ENCODE data around the gene CREB3L1.

DNA sequence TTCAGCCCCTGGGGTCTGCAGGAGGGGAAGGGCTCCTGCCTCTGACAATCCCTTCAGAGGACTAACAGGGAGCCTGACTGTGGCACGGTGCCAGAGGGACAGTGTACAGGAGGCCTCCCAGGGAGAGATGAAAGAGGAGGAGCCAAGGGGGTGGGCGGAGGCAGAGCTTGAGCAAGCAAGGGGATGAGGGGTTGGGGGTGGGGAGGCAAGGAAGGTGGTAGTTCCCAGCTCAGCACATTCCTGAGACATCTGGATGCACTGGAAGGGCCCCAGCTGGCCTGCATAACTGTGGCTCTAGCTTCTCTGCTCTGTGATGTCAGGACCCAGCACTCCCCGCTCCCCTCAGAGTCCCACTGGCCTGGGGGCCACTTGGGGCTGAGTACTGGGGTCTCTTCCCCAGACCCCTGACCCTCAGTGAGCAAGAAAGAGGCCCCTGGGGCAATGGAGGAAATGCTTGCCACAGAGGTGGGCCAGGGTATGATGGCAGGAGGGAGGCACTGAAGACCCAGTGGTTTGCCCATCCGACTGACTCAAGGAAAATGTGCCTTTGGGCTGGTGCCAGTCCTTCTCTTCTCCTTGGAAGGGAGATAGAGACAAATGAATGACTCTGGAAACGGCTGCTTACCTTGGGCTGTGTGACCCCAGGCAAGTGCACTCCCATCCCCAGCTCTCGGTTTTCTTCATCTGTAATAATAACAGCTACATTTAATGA is 13.3 kb downstream of the CREB3L1 start:
- TF ChIP-seq, protein P1, sequence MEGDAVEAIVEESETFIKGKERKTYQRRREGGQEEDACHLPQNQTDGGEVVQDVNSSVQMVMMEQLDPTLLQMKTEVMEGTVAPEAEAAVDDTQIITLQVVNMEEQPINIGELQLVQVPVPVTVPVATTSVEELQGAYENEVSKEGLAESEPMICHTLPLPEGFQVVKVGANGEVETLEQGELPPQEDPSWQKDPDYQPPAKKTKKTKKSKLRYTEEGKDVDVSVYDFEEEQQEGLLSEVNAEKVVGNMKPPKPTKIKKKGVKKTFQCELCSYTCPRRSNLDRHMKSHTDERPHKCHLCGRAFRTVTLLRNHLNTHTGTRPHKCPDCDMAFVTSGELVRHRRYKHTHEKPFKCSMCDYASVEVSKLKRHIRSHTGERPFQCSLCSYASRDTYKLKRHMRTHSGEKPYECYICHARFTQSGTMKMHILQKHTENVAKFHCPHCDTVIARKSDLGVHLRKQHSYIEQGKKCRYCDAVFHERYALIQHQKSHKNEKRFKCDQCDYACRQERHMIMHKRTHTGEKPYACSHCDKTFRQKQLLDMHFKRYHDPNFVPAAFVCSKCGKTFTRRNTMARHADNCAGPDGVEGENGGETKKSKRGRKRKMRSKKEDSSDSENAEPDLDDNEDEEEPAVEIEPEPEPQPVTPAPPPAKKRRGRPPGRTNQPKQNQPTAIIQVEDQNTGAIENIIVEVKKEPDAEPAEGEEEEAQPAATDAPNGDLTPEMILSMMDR (conservative IDR thresholded peaks at IDR 0.05; ENCODE audit: low read length), result no peak
- no peak for TF ChIP-seq EZH2phosphoT487 (IDR thresholded peaks at IDR 0.05; ENCODE audit: borderline replicate concordance)

Measured in Loucy (cell line).